ENCODE measurements around the gene MECP2.
"Not testable (repeated sequence)": the region's sequence is repeated elsewhere in the genome, so short reads cannot be mapped to it uniquely, and the experiment has no call there.

The MECP2 gene

DNA sequence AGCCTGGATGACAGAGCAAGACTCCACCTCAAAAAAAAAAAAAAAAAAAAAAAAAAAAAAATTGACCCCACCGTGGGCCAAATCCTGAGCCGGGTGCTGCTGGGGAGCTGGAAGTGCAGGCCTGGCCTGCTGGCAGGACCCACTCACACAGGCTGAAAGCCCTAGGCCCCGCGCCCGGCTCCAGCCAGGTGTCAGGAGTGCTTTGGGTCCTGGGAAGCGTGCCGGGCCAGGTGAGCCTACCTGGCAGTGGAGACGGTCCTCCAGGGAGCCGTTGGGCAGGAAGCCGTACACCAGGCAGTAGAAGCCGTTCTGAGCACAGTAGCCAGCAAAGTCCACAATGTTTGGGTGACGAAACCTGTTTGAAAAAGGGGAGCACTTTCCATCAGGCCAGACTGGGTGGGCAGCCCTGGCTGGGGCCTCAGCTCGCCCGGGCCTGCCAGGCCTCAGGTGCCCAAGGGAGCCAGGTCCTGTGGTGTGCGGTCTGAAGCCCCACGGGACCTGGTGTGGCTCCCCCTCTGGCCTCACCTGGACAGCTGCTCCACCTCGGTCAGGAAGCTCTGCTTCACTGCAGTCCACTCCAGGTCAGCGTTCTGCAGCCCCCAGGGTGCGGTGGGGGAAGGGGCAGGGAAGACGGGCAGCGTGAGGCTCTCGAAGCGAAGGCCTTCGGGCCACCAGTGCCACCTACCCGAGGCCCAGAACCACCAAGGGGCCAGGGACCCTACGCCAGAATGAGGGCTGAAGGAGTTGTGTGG, 79.6 kb downstream of the MECP2 start:
- no peak for DNase-seq (ENCODE audit: low read depth)

DNA sequence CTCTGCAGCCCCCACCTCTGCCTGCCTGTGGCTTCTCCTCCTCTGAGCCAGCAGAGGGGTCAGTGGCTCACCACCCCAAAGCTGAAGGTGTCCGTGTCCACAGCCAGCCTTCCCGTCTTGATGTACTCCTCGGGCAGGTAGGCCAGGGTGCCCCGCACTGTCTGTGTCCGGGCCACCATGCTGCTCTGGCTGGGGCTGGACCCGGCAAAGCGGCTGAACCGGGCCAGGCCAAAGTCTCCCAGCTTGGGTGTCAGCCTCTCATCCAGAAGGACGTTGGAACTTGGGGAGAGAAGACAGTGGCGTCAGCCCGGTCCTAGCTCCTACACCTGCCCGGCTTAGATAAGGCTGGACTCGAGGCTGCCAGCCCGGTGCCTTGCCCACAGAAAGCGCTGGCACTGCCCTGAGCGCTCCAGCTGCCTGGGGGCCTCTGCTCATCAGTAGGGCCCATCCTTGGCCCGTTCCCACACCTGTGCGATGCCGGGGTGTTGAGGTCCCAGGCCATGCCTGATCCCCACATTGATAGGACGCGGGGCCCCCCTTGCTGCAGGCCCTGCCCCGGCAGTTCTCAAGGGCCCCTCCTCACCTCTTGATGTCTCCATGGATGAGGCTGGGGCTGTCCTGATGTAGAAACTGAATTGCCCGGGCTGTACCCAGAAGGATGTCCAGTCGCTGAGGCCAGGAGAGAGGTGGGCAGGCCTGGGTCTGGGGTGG, 81.0 kb downstream of the MECP2 start:
- no peak for DNase-seq (ENCODE audit: low read depth)

DNA sequence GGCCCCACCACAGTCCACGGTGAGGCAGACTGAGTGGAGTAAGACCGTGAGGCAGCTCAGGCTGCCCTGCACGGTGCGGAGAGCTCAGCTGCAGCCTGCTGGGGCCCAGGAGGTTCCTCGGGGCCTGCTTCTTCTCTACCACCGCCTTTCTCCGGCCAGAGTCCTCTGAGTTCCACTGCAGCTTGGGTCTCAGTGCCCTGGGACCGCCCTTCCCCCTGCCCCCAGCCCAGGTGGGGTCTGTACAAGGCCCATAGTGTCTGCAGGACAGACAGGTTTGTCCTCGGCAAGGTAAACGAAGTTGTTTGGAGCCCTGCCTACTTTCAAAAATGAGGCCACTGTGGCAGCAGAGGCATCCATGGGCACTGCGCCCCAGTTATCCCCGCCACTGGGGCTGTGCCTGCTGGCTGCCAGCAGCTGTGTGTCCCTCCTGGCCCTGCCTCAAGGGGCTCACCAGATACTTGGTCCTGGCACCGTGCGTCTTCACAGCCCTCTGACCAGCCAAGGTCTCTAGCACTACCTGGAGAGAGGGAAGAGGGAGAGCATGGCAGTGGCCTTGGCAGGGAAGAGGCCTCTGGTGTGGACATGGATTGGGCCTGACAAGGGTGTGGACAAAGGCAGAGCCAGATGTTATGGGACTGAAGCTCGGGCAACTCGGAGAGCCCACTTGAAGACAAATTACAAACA, 81.8 kb downstream of the MECP2 start:
- DNase-seq (ENCODE audit: low read depth) = no peak

DNA sequence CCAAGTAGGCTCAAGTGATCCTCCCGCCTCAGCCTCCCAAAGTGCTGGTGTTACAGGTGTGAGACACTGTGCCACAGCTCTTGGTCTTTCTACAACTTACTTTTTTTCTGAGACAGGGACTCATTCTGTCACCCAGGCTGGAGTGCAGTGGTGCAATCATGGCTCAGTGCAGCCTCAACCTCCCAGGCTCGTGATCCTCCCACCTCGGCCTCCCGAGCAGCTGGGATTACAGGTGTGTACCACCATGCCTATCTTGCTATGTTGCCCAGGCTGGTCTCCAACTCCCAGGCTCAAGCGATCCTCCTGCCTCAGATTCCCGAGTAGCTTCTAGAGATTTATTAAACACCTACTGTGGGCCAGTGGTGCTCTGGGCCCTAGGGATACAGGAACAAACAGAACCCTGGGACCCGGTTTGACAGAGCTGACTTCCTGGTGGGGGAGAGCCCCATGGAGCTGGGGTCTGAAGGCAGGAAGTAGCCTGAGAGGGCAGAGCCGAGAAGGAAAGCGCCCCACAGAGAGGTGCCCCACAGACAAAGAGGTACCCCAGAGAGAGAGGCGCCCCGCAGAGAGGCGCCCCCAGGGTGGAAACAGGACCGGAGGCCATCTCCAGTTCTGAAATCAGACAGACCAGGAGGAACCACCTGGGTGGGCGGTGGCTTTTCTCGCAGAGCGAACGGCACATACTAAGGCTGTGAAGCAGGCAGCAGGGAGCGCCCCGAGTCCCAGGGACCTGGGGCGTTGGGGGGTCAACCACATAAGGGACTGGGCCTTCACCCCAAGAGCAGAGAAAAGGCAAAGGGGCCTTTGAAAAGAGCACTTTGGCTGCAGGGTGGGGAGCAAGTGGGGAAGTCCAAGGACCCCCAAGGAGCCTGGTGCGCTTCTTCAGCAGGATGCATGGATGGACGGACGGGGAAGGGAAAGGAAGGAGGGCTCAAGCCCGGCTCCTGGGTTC, 82.8 kb downstream of the MECP2 start:
- no peak for DNase-seq (ENCODE audit: low read depth)

DNA sequence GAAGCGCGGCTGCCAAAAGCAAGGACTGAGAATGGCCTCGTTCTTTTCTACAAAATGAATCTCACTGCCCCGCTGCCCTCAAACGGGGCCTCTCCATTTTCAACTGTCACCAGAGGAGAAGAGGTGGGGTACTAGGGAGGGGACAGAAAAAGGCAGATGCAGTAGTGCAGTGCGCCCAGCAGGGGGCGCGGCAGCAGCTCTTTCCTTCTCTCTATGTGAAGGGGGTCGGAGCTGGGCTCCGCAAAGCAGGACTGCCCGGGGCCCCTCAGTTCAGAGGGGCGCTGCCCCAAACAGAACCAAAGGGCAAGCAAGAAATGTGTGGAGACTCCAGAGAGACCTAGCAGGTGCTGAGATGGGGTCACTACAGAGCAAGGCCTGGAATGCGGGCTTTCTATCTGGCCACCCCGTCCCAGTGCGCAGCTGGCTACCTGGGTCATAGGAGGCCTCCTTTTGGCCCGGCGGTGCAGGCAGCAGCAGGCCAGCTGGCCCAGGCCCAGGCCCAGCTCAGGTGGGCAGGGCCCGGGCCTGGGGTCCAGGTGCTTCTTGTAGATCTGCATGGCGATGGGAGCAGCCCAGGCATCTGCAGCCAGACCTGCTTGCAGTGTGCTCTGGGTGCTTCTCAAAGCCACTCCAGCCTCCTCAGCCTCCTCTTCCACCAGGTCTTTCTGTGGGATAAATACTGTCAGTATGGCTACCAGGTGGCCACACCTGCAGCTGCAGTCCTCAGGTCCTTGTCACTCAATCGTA, 83.7 kb downstream of the MECP2 start:
- DNase-seq (ENCODE audit: low read depth) = no peak

DNA sequence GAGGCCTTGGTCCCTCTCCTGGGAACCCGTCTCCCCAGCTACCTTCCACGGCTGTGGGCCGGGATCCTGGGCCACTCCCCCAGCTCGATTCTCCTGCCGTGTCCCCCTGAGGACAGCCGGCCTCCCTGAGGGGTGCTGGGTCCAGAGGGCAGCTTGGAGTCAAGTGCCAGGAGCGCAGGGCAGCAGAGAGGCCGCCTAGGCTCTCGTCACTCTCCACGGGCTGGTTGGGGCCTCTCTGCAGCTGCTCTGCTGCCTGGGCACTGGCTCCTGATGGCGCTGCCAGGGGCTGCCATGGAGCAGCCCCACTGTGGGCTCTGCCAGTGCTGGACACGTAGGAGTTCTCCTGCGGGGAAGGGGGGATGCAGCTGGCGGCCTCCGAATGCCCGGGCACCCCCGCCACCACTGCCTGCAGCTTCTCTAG, 84.5 kb downstream of the MECP2 start:
- DNase-seq (ENCODE audit: low read depth) = no peak

DNA sequence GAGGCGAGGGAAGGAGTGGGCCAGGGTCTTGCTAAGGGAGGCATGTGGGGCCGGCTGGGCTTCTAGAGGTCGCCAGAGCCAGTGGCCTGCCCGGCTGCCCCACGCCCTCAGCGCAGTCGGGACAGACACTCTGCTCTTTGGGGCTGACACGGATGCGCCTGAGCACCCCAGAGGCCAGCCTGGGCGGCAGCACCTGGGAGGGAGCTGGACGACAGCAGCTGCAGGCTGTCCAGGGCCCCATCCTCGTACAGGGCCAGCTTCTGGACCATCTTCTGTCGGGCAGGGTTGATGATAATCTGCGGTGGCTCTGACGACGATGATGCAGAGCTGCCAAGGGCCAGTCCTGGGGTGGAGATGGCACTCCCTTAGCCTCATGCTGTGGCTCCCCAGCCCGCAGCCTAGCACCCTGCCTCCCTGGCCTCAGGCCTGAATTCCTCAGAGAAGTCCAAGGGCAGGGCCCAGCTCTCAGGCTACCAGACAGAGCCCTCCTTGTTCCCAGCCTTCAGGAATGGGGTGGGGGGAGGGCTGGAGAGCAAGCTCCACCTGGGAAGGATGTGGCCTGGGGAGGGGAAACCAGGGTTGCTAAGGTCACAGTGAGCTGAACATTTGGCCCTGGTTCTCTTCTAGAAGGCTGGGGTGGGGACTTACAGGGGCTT, 85.1 kb downstream of the MECP2 start:
- DNase-seq (ENCODE audit: low read depth) = no peak

DNA sequence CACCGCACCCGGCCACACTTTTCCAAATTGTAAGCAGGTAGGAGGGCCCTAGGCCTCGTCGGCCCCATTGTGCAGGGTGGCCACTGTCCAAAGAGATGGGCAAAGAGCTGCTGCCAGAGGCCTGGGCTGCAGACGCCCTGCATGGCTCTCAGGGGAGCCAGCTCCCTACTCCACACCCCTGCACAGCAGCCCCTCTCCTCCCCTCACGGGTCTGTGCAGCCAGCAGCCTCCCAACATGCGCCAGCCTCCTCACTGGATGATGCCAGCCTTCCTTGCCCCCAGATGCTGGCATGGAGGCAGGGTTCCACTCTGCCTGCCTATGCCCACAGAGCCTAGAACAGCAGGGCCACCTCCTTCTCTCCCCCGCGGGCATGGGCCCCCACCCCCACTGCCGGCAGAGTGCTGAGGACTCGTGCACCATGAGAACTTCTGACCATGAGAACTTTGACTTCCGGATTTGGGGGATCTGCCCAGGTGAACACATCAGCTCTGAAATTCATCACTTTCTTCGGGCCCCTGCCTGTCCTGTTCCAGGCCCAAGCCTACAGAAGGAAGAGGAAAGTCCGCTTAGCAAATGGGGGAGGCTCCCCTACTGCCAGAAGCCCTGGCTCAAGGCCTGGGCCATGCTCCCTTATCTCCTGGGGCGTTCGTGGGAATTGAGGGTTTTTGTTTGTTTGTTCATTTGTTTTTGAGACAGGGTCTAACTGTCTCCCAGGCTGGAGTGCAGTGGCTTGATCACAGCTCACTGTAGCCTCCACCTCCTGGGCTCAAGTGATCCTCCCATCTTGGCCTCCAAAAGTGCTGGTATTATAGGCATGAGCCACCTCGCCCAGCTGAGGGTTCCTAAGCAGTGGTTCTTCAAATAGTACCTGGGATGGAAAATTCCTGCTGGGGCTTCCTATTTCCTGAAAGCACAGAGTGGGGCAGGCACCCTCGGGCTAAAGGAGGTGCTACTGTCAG, 85.9 kb downstream of the MECP2 start:
- no peak for DNase-seq (ENCODE audit: low read depth)

DNA sequence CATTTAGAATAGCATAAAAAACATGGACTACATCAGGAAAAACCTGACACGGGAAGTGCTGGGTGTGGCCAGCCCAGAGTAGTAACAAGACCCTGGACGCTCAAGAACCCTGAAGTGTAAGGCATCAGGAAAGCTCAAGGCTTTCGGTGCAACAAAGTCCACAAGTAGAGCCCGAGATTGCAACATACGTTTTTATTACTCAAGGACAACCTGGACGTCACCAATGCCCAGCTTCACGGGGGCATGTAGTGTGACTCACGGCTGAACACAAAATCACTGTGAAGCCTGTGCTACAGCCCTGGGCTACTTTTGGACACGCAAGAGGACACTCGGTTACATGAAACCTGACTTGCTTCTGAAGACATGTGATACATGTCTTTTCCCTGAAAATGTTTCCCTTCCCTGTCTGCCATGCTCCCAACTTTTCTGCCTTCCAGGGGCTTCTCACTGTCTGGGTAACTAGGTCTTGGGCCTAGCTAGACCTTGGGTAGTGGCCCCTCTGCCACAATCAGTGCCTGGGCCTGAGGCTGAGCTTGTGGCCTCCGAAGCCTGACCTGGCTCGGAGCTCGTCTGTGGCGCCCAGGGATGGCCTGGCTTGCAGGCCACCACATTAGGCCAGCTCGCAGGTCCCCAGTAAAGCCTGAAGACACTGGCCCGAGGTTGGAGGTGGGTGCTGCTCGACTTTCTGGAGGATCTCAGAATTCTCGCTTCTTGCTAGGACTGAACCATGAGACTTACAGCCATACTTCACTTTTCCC, 87.0 kb downstream of the MECP2 start:
- DNase-seq (ENCODE audit: low read depth) = no peak

DNA sequence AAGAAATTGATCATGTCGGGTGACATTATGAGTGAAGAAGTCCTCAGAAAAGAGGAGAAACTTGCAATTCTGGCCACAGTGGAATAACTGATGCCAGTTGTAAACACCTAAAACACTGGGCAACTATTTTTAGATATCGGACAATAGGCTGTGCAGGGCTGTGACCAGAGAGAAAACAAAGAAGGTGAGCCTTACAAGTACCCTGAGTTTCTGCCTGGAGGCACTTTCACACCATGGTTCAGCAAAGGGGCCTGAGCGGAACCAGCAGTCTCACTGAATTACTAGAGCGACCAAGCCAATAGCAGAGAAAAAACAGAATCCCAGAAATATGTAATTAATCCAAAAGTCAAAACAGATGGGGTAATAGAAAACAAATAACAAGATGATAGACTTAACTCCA, 89.0 kb downstream of the MECP2 start:
- DNase-seq (ENCODE audit: low read depth) = no peak

DNA sequence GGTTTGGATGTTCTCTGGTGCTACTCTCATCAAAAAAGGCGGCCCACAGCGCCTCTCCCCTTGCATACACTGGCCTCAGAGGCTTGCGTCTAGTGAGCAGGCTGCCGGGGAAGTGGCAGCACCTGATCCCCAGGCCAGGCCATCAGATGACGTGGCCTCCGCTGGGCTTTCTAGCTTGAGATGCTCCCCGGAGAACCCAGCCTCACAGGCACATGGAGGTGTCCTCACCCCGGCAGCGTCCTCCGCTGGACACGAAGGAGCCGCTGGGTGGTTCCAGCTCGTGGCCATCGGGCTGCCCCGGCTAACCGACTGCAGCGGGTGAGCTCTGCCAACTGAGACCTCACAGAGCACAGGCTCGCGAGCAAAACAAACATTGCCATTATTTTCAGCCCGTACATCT, 90.6 kb downstream of the MECP2 start:
- DNase-seq (ENCODE audit: low read depth) = no peak

DNA sequence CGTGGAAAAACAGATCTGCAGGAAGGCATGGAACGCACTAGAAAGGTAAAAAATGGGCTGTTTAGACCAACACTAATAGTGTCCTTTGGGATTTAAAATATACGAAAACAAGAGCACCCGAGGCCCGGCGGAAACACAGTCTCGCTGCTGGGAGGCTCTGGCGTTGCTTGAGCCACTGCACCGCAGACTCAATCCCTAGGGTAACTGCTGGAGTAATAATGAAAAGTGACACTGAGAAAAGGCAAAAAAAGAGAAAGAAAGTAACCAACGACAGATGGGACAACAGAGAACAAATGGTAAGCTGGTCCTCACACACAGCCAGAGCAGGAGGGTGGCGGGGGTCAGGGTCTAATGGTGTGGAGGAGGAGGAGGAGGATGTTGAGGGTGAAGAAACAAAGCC, 93.2 kb downstream of the MECP2 start:
- DNase-seq (ENCODE audit: low read depth) = no peak

DNA sequence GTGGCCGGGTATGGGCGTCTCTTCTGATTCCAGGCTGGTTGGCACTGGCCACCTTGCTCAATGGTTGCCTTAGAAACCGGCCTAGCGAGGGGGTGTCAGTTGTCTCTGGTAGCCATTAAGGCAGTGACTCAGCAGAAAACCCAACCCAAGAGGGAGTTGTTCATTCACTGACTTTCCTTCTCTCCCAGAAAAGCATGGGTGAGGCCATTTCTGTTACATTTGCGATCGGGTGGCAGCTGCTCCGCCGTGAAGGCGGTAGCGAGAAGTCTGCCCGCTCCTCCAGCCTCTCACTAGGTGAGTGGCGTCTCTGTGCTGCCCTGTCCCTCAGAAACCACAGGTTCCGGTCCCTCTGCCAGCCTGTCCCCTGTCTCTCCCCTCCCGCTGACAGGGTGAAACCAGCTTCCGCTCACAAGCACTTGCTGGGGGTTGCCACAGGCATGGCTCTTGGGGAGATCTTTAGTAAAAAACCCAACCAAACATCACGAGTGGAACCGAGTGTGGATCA, 95.2 kb downstream of the MECP2 start:
- DNase-seq (ENCODE audit: low read depth) = no peak

DNA sequence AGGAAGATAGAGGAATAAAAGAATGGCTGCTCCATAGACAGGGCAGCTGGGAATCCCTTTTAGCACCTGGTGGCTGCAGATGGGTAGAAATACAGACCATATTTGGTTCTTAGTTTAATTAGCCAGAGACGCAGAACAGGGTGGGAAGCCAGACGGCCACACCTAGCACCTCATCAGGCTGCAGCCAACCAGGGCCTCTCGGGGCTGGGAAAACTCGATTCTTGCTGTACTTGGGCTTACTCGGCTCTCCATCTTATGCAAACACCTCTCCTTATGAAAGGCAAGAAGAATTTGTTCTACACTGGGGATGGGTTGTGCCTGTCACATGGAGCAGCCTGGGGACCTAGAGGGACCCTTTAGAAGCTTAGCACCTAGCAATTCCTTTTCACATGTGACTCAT, 97.5 kb downstream of the MECP2 start:
- no peak for DNase-seq (ENCODE audit: low read depth)

DNA sequence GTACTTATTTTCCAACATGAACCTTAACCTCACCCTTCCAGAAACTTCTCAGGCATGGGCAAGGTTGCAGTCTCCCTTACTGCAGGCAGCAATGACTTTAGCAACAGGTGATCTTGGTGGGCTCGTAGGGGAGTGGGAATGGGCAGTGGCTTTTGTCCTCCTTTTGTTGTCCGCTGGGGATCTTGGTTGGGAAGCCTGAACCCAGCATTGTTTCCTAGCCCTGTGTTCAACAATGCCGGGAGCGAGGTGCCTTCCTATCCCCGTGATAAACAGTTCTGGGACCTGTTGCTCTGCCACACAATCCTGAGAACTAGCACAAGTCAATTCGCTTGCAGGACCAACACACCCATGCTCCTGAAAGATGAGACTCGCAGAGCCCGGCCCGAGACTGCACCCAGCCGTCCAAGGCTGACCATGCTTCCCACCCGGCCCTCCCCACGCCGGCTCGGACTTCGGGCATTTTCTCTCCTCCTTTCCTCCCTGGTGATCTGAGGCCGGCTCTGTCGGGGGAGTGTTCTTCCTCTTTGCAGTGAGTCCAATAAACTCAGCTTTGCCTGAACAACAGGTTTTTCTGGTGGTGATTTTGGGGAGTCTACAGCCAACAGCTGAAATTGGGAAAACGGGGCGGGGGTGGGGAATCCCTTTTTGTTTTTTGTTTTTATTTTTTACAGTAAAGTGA, 98.0 kb downstream of the MECP2 start:
- DNase-seq (ENCODE audit: low read depth) = no peak

DNA sequence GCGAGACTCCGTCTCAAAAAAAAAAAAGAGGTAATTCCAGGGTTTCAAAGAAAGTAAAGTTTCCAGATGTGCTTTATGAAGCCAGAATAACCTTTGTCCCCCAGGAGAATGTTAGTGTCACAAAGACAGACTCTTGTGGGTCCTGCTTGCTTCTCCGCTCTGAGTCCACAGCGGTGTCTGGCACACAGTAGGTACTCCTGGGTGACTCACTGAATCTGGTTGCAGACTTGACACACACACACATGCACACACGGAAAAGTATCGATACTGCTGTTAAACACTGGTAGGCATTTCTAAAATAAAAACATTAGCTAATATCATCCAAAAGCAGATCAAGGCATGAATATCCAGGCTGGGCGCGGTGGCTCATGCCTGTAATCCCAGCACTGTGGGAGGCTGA, 102.0 kb downstream of the MECP2 start:
- DNase-seq (ENCODE audit: low read depth) = no peak

DNA sequence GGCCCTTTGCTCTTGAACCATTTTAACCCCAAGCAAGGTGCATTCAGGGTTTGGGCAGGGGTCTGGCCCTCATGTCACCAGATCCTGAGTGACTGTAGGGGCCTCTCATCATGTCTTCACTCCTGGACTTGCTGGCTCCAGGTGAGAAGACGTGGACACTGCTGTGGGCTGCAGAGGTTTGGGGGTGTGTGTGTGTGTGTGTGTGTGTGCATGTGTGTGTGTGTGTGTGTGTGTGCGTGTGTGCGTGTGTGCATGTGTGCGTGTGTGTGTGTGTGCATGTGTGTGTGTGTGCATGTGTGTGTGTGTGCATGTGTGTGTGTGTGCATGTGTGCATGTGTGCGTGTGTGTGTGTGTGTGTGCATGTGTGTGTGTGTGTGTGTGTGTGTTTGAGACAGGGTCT, 103.1 kb downstream of the MECP2 start:
- not testable (repeated sequence) for DNase-seq (ENCODE audit: low read depth)

DNA sequence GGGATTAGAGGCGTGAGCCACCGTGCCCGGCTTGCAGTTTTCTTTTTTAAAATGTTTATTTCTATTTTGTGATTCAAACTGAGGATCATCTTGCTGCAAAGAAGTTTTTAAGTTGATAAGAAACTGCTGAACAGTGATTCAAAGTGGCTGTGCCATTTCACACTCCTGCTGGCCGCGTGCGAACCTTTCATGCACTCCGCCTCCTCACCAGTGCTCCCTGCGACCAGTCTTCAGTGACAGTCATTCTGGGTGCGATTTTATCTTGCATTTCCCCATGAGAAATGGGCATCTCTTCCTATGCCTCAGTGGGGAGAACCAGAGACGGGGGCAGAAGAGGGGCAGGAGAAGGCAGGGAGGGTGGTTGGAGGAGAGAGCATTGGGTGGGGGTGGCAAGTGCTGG, 103.5 kb downstream of the MECP2 start:
- DNase-seq (ENCODE audit: low read depth) = no peak

All from HS-5 (cell line).